Urothelium cell line (cell line): Measurements from ENCODE around the gene CYSRT1.
"Not testable (repeated sequence)": the region's sequence is repeated elsewhere in the genome, so short reads cannot be mapped to it uniquely, and the experiment has no call there.

Source experiments
- DNase-seq: peaks from one replicate; pipeline ENCODE4 v3.0.0; 2011; ENCODE audit warnings: low spot score, mixed read lengths
- FAIRE-seq: peaks from 2 replicates; lab custom pipeline; 2011; peaks lifted over from hg19 to GRCh38; lab: Jason Lieb, UNC

CYSRT1 gene

DNA sequence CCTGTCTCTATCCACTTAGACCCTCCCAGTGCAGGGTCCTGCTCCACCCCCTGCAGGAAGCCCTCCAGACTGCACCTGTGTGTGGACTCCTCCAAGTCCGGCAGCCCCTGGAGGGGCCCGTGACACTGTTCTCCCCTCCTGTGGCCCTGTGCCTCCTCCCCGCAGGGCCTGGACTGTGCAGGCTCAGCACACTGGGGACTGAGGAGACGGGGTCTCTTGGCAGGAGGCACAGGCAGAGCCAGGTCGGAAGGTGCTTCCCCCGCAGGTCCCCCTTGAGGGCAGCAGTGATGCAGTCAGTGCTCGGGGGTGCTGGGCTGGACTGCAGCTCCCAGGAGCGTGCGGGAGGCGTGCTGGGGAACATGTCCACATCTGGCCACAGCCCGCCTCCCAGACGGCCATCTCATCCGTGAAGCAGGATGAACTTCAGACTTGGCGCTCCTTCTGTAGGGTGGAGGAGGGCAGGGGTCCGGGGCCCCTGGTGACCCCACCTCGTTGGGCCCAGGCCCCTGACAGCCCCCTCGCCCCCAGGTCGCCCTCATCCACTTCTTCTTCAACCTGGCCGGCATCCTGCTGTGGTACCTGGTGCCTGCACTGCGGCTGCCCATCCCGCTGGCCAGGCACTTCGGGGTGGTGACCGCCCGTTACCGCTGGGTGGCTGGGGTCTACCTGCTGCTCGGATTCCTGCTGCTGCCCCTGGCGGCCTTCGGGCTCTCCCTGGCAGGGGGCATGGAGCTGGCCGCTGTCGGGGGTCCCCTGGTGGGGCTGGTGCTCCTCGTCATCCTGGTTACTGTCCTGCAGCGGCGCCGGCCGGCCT is 10.7 kb downstream of the CYSRT1 start:
- DNase-seq = no peak
- FAIRE-seq = no peak

DNA sequence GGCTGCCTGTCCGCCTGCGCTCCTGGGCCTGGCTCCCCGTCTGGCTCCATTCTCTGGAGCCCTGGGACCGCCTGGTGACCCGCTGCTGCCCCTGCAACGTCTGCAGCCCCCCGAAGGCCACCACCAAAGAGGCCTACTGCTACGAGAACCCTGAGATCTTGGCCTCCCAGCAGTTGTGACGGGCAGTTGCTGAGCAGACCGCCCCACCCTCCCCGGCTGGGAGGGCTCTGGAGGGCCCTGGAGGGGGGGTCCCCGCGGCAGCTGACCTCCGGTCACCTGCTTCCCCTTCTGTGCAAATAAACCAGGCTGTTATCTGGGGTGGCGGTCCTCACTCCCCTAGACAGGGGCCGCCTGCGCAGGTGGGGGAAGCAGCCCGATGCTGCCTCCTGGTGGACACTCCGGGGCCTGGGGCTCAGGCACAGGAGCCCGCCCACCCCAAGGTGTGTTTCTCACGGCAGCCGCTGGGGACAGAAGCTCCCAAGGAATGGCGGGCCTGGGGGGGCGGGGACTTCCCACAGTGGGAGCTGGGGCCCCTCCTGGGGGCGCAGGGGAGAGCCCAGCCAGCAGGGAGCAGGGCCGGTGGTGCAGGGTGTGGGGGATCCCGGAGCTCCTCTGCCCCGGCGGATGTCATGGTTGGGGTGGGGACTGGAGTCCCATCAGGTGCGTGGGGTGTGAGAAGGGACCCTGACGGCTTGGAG is 11.4 kb downstream of the CYSRT1 start:
- DNase-seq (peak; percentile 91), FAIRE-seq (peak; percentile 32)

DNA sequence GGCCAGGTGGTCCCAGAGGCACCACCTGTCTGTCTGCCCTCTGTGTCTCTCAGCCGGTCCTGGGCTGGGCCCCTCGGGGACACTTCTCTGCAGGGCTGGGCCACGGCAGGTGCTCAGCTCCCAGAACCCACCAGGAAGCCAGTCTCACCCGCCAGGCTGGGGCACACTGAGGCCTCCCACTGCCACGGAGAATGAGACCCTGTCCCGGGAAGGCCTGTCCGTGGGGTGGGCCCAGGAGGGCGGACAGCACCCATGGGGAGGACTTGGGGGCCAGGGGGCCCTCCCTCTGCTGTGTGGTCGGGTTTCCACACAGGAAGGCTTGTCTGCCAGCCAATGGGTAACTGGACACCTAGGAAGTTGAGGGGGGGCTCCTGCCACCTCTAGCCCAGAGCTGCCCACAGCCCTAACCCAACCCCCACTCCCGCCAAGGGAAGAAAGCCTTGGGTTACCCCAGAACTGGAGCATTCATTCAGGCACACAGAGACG is 12.0 kb downstream of the CYSRT1 start:
- FAIRE-seq = no peak
- no peak for DNase-seq

DNA sequence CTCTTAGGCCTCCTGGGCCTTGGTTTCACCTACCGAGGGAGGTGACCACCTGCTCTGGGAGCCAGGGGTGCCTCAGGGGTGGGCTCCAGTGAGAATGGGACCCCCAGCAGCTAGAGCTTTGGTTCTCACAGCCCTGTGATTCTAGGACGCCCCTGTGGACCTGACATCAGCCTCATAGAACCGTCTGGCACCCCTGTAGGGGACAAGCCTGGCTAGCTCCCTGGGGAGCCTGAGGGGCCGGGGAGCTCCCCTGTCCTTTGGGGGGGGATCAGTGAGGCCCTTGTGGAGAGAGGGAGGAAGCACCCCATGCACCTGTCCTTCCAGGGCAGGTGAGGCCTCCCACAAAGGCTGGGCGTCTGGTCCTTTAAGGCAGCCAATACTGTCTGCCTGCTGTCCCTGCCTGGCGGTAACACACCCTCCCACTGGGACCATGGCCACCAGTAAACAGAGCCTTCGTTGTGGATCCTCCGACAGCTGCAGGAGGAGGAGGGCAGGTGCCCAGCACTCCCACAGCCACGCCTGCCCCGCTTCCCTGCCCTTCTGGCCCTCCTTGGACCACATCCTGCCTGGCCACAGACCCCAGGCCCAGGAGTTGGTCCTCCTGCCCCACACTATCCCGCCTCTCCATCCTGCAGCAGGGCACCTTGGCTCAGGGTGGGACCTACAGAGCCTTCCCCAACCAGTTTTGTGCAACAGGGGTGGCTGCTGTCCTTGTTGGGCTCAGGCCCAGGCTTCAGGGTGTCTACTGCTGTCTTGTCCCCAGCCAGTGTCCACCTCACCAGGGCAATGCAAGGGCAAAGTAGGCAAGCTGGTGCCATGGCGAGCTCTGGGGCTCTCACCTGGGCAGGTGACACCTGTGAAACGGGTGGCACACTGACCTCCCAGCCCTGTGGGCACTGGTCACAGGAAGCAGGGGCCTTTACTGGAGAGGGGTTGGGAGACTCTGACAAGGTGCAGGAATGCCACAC is 13.1 kb downstream of the CYSRT1 start:
- DNase-seq = no peak
- no peak for FAIRE-seq

DNA sequence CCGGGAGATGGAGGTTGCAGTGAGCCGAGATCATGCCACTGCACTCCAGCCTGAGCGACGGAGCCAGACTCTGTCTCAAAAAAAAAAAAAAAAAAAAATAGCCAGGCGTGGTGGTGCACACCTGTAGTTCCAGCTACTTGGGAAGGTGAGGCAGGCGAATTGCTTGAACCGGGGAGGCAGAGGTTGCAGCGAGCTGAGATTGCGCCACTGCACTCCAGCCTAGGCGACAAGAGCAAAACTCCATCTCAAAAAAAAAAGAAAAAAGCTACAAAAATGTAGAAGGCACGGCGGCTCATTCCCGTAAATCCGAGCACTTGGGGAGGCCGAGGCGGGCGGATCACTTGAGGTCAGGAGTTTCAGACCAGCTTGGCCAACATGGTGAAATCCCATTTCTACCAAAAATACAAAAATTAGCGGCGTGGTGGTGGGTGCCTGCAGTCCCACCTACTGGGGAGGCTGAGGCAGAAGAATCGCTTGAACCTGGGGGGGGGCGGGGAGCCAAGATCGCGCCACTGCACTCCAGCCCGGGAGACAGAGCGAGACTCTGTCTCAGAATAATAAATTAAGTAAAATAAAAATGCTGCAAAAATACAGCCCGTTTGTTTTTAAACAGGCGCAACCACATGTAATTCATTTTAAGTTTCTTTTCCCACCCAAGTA is 14.7 kb downstream of the CYSRT1 start:
- FAIRE-seq, DNase-seq: not testable (repeated sequence)

DNA sequence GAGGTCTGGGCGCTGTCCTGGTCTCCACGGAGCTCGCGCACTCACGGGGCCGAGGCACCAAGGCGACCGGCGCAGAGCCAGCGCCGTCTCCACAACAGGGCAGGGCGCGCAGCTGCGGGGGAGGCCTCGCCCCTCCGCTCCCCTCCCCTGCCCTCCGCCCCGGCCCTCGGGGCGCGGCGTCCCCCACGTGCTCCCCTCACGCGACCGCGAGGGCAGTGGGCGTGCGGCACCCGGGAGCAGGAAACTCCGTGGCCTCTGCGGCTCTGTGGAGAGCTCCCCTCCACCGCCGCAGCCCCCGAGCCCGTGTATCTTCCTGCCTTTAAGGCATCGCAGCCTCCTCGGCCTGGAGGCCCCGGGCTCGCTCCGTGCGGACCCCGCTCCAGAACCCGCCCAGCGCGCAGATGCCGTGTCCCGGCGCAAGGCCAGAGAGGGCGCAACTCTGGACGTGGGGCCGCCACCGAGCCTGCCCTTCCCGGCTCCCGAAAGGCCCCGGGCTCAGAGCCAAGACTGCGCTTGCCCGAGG is 15.4 kb downstream of the CYSRT1 start:
- FAIRE-seq = no peak
- DNase-seq = peak; percentile 61

DNA sequence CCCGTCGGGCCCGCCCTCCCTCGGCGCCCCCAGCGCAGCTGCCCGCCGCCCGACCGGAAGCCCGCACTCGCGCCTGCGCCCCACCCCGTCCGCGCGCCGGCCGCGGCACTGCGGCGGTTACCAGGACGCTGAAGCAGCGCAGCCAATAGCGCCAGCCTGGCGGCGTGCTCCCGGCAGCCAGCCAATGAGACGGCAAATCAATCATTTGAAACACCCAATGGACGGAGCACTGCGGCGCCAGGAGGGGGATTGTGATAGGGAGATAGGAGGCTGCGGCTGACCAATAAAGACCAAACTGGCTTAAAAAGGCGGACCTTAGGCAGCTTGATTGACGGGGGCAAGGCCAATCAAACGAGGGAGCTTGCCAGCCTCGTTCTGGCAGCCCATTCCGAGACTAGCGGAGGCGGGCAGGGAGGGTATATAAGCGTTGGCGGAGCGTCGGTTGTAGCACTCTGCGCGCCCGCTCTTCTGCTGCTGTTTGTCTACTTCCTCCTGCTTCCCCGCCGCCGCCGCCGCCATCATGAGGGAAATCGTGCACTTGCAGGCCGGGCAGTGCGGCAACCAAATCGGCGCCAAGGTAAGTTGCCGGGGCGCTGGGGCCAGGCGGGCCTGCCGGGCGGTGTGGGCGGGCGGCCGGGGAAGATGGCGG is 16.0 kb downstream of the CYSRT1 start, which contains the start of gene TUBB4B:
TSS of gene TUBB4B (plus strand) at position 447 of the 649 bp plus-strand sequence. CDS start at position 521, 74 bp downstream.
- DNase-seq (peak; percentile 98), FAIRE-seq (peak; percentile 93)

DNA sequence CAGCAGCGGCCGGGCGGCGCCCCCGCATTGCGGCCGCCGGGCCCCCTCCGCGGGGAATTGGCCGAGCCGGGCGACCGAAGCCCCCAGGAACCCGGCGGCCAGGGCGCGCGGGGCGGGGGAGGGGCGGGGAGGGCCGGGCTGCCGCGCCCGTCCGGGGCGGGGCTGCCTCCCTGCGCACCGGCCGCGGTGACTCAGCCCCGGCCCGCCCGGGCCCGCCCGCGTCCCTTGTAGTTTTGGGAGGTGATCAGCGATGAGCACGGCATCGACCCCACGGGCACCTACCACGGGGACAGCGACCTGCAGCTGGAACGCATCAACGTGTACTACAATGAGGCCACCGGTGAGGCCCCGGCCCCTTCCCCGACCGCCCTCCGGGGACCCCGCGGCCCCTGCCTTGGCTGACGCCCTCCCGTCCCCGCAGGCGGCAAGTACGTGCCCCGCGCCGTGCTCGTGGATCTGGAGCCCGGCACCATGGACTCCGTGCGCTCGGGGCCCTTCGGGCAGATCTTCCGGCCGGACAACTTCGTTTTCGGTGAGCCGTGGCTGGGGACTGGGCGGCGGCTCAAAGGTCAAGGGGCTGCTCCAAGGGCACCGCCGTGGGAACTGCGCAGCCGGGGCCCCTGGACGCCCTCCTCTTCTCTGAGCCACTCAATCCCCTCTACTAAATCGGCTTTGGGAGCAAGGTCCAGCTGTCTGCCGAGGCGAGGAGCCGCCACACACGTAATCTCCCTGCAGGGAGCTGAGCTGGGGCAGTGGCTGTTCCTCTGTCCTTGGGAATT is 16.7 kb downstream of the CYSRT1 start:
- DNase-seq (peak; percentile 76), FAIRE-seq (no peak)

DNA sequence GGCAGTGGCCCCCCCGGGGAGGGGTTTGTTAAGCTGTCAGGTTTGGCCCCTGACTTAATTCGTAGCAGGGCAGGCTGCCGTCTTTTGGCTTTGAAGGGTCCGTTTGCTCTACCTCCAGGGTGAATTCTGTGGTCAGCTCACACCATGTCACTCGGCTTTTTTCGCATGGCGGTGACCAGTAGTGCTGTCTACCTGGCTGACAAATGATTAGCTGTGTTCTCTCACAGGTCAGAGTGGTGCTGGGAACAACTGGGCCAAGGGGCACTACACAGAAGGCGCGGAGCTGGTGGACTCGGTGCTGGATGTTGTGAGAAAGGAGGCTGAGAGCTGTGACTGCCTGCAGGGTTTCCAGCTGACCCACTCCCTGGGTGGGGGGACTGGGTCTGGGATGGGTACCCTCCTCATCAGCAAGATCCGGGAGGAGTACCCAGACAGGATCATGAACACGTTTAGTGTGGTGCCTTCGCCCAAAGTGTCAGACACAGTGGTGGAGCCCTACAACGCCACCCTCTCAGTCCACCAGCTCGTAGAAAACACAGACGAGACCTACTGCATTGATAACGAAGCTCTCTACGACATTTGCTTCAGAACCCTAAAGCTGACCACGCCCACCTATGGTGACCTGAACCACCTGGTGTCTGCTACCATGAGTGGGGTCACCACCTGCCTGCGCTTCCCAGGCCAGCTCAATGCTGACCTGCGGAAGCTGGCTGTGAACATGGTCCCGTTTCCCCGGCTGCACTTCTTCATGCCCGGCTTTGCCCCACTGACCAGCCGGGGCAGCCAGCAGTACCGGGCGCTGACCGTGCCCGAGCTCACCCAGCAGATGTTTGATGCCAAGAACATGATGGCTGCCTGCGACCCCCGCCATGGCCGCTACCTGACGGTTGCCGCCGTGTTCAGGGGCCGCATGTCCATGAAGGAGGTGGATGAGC is 17.6 kb downstream of the CYSRT1 start:
- DNase-seq = no peak
- FAIRE-seq = no peak

DNA sequence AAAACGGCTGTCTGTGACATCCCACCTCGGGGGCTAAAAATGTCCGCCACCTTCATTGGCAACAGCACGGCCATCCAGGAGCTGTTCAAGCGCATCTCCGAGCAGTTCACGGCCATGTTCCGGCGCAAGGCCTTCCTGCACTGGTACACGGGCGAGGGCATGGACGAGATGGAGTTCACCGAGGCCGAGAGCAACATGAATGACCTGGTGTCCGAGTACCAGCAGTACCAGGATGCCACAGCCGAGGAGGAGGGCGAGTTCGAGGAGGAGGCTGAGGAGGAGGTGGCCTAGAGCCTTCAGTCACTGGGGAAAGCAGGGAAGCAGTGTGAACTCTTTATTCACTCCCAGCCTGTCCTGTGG is 18.3 kb downstream of the CYSRT1 start:
- DNase-seq, FAIRE-seq: not testable (repeated sequence)

DNA sequence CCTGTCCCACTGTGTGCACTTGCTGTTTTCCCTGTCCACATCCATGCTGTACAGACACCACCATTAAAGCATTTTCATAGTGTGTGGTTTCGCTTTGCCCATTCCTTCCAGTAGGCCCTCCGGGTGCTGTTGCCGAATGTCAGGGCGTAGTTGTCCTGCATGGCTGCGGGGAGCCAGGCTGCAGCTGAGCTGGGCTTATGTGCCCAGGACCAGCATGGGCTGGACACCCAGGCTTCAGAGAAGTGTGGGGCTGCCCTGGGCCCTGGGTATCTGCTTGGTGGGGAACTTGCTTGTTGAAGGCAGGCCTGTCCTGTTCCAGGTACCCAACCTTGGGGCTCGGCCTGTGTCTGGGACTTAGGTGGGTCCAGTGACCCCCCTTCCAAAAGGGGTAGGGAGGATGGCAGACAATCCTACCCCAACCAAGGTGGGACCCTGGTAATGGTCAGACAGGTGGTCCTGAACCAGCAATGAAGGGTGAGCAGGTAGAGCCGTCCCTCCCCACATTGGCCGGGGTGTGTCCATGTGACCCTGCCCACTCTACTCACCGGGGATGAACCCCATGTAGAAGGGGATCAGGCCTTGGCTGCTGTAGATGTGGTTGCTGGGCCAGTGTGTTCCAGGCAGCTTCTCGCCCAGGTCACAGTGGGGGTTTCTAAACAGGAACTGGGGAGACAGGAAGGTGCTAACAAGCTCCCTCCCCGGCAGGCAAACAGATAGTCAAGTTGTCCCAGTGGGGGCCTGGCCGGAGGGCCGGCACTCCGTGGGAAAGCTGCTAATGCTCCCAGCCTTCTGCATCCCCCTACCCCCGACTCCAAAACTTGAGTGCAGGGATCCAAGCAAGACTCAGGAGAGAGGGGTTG is 18.9 kb downstream of the CYSRT1 start:
- DNase-seq = no peak
- FAIRE-seq = peak; percentile 42

DNA sequence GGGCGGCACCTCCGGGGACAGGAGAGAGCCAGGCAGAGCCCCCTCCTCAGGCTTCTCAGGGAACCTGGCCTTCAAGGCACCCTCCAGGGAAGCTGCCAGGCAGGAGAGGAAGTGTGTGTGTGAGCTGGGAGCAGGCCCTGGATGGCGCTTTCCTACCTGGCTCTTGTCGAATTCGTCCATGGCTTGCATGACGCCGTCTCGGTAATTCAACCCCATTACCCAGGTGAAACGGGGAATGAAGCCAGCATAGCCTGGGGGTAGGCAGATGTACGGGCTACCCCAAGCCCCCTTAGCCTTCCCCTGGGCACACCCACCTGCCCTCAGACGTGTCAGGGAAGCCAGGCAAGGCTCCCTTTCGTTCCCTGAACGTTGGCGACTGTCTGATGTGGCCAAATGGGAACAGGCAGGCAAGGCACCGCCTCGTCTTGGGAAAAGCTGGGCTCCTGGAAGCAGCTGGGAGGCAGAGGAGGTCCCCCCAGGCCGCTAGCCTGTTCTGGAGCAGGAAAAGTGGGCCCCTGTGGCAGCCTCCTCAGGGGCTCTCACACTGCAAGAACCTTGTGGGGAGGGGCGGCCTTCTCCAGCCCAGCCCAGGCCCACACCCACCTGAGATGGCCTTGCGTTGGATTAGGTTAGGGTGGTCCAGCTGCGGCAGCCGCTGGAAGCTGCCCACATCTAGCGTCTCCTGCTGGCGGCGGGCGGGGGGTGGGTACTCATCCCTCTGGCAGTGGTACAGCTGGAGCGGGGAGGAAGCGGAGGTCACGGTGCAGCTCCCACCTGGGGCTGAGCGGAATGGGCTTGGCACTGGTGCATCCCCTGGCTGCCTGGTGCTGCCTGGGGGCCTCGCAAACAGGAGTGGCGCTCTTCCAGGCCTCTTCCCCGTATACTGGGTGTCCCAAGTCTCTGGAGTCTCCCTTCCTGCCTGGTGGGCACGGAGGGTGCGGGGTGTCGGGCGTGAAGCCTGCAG is 19.8 kb downstream of the CYSRT1 start:
- FAIRE-seq = no peak
- no peak for DNase-seq

DNA sequence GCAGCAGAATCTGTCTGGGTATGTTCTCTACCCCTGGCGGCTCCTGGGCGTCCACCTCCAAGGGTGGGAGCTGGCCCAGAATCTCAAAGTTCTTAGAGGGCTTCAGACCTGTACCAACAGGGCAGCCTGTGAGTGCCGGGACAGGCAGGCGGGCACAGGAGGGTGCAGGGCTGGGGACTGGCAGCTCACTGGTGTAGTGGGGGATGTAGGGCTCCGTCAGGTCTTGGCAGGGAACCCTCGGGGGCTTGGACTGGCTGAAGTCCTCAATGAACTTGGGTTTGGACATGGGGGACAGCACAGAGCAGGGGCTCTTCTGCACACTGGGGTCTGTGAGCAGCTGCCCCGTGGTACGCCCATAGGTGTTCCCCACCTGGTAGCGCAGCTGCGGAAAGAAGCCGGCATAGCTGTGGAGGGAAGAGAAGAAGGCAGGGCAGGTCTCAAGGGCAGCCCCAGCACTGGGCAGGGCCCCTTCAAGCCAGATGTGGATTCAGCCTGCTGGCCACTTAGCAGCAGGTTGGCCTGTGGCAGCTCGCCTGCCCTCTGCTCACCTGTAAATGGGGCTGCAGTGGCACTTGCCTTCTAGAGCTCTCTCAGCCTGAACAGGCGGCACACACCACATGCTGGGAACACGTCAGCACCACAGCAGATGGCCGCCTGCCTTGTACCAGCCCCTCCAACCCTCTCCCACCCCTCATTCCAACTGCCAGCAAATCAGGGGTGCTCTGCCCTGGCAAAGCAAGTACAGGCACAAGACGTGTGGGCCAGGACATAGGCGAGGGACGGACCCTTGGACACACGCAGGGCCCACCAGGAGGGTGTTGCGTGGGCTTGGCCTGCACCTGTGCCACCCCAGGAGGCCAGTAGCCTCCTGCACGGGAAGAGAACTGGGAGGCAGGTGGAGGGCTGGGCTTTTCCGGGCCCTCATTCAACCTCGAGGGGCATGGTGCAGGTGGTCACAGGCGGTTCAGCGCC is 20.8 kb downstream of the CYSRT1 start:
- no peak for DNase-seq
- no peak for FAIRE-seq

DNA sequence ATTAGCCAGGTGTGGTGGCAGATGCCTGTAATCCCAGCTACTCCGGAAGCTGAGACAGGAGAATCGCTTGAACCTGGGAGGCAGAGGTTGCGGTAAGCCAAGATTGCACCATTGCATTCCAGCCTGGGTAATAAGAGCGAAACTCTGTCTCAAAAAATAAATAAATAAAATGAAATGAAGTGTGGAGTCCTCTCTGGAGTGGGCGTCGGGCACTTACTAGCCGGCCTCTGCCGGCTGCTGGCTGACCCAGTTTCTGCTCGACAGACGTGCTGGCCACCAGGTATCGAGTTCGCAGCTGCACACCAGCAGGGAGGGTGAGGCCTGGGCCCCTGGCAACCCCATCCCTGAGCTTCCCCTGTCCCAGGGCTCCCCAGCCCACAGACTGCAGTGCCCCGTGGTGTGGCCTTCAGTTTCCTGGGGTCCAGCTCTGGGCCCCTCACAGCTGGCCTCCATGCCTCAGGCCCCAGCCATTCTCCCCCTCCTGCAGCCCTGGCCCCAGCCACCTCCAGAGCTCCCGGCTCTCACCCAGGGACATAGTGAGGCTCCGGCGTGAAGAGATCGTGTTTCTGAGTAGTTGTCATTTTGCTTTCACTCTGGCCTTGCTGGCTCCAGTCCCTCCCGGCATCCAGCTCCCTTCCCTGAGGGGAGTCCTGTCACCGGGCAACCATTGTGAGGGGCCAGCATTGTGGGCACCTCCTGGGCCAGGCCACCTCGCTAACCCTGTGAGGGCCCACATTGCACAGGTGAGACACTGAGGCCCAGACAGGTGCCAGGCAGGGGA is 22.4 kb downstream of the CYSRT1 start:
- FAIRE-seq = no peak
- DNase-seq = no peak
